ENCODE measurements around the gene LGI1. TPM values are rescaled to one million over a fixed set of nuclear protein-coding genes. Genes with fewer than 3 reads are reported as not detected.

The LGI1 gene
- total and polyA plus RNA-seq, 9 of the 15 experiments (the other 6 are each of a cell fraction or from before 2014, with no cell fraction given), result not detected

DNA sequence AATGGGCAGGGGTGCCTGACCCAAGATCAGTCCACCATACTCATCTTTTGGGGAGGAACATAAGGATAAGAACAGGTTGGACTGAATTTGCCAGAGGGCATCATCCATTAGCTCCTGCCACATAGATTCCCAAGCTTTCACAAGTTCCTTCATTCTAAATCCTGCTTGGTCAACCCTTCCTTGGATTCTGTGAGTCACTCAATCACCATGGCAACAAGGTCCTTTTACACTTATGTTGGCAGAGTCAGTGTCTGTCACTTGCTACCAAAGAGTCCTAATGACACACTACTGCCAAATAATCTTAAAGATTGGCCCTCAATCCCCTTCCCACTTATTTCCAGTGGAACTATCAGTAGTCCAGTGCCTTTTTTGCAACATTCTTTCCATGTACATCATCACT lies 5.0 kb upstream of the LGI1 start:
- no peak overlapping the region for H3K4me3 ChIP-seq
- peaks cover 10 to 19% of the 10 kb centered on the region in 2 experiments; a peak in 3 of 5 replicates for H3K27me3 ChIP-seq (ENCODE audit: control insufficient read depth in 2 of 2, insufficient read depth in 2 of 2, low read length in 2 of 2)
- H3K9me1 ChIP-seq (ENCODE audit: control insufficient read depth, insufficient read depth, low read length), result no peaks in the 10 kb centered on the region
- no TSS peak for BruUV-seq (replicated peaks)
- H3K9me3 ChIP-seq (replicated peaks; ENCODE audit: control insufficient read depth, insufficient read depth, low read depth, low read length), result no peaks in the 10 kb centered on the region
- intact Hi-C loops (cut with micrococcal nuclease) (no loop called here), in situ Hi-C loops (cut with MboI) (no loop called here)
- no peak overlapping the region for H3K9ac ChIP-seq (ENCODE audit: insufficient read depth in 1 of 2, low read depth in 2 of 2, low read length in 2 of 2)
- DNase-seq (ENCODE audit: extremely low read depth in 1 of 4, low spot score in 3 of 4) (no peak), FAIRE-seq (no peak), ATAC-seq (no peak)
- no peak overlapping the region for H3K4me2 ChIP-seq (ENCODE audit: insufficient read depth, low read length)
- H4K20me1 ChIP-seq (replicated peaks; ENCODE audit: control insufficient read depth, insufficient read depth, low read length), result no peaks in the 10 kb centered on the region
- no peaks in the 10 kb centered on the region for H3K79me2 ChIP-seq (ENCODE audit: control insufficient read depth, insufficient read depth, low read length)
- ChIA-PET POLR2A (interaction anchor here (1.5 kb wide), 1 partner anchor 8 kb away, joined by 3 read pairs; no protein-coding TSS in a partner anchor), CTCF (ENCODE audit: low intra/inter-chr PET ratio) (no interaction called here)
- TF ChIP-seq, protein P1, sequence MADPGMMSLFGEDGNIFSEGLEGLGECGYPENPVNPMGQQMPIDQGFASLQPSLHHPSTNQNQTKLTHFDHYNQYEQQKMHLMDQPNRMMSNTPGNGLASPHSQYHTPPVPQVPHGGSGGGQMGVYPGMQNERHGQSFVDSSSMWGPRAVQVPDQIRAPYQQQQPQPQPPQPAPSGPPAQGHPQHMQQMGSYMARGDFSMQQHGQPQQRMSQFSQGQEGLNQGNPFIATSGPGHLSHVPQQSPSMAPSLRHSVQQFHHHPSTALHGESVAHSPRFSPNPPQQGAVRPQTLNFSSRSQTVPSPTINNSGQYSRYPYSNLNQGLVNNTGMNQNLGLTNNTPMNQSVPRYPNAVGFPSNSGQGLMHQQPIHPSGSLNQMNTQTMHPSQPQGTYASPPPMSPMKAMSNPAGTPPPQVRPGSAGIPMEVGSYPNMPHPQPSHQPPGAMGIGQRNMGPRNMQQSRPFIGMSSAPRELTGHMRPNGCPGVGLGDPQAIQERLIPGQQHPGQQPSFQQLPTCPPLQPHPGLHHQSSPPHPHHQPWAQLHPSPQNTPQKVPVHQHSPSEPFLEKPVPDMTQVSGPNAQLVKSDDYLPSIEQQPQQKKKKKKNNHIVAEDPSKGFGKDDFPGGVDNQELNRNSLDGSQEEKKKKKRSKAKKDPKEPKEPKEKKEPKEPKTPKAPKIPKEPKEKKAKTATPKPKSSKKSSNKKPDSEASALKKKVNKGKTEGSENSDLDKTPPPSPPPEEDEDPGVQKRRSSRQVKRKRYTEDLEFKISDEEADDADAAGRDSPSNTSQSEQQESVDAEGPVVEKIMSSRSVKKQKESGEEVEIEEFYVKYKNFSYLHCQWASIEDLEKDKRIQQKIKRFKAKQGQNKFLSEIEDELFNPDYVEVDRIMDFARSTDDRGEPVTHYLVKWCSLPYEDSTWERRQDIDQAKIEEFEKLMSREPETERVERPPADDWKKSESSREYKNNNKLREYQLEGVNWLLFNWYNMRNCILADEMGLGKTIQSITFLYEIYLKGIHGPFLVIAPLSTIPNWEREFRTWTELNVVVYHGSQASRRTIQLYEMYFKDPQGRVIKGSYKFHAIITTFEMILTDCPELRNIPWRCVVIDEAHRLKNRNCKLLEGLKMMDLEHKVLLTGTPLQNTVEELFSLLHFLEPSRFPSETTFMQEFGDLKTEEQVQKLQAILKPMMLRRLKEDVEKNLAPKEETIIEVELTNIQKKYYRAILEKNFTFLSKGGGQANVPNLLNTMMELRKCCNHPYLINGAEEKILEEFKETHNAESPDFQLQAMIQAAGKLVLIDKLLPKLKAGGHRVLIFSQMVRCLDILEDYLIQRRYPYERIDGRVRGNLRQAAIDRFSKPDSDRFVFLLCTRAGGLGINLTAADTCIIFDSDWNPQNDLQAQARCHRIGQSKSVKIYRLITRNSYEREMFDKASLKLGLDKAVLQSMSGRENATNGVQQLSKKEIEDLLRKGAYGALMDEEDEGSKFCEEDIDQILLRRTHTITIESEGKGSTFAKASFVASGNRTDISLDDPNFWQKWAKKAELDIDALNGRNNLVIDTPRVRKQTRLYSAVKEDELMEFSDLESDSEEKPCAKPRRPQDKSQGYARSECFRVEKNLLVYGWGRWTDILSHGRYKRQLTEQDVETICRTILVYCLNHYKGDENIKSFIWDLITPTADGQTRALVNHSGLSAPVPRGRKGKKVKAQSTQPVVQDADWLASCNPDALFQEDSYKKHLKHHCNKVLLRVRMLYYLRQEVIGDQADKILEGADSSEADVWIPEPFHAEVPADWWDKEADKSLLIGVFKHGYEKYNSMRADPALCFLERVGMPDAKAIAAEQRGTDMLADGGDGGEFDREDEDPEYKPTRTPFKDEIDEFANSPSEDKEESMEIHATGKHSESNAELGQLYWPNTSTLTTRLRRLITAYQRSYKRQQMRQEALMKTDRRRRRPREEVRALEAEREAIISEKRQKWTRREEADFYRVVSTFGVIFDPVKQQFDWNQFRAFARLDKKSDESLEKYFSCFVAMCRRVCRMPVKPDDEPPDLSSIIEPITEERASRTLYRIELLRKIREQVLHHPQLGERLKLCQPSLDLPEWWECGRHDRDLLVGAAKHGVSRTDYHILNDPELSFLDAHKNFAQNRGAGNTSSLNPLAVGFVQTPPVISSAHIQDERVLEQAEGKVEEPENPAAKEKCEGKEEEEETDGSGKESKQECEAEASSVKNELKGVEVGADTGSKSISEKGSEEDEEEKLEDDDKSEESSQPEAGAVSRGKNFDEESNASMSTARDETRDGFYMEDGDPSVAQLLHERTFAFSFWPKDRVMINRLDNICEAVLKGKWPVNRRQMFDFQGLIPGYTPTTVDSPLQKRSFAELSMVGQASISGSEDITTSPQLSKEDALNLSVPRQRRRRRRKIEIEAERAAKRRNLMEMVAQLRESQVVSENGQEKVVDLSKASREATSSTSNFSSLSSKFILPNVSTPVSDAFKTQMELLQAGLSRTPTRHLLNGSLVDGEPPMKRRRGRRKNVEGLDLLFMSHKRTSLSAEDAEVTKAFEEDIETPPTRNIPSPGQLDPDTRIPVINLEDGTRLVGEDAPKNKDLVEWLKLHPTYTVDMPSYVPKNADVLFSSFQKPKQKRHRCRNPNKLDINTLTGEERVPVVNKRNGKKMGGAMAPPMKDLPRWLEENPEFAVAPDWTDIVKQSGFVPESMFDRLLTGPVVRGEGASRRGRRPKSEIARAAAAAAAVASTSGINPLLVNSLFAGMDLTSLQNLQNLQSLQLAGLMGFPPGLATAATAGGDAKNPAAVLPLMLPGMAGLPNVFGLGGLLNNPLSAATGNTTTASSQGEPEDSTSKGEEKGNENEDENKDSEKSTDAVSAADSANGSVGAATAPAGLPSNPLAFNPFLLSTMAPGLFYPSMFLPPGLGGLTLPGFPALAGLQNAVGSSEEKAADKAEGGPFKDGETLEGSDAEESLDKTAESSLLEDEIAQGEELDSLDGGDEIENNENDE (IDR thresholded peaks at IDR 0.05; ENCODE audit: low read depth, low read length), result no peak
- TF ChIP-seq RFX1 (IDR thresholded peaks at IDR 0.05) (peak; percentile 77), PHB2 (IDR thresholded peaks at IDR 0.05; ENCODE audit: low read depth) (no peak), SMAD4 (CRISPR knock-in tag; conservative IDR thresholded peaks at IDR 0.05) (no peak)
- no peaks in the 10 kb centered on the region; a peak in 1 of 5 replicates for H3K4me1 ChIP-seq (replicated peaks in 1 of 2; ENCODE audit: control insufficient read depth in 2 of 2, insufficient read depth in 2 of 2, low read length in 2 of 2)
- no peaks in the 10 kb centered on the region for H3K36me3 ChIP-seq (ENCODE audit: control insufficient read depth, insufficient read depth, low read length)
- H2AFZ ChIP-seq (ENCODE audit: low read depth, low read length), result no peak overlapping the region
- H3K27ac ChIP-seq (ENCODE audit: extremely low read depth, low read depth, low read length), result no peak overlapping the region

All from K562 (cell line).